NCI-H1417 (cell line): ENCODE results near the gene CPA4.
A peak's percentile ranks its signal among the peaks of the same experiment; 100 is the strongest.

Experiments used
- DNase-seq, 3 experiments: peaks; one replicate each; lab custom pipeline; 2025; lab: John Stamatoyannopoulos, UW

Gene CPA4

DNA sequence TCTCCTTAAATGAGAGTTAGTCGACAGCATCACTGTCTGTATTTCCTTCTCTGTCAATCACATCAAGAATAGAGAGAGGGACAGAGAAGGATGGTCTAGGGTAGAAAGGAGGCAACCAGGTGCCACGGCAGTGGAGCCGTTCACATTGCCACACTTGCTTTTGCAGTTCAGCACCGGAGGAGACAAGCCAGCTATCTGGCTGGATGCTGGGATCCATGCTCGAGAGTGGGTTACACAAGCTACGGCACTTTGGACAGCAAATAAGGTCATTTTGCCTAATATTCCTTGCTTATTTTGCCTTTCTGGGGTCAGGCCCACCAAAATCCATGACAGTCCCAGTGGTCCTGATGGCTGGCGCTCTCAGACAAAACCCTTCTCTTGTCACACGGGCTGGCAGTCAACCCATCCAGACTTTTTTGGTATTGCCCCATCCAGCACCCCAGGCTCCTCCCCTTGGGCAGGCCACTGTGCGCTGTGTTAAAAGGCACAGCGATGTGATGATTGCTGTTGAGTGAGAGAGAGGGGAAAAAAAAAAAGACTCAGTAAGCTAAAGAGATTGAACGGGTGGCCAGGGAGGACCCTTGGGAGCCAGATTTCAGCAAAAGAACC lies 17.9 kb upstream of the CPA4 start:
- DNase-seq, result peak; percentile 45 to 78 (median 66)

- DNase-seq, result peak; percentile 39 to 68 (median 44)
Observed at GRCh38 chr7:130275826-130276297, 17.1 kb upstream of the CPA4 start.

DNA sequence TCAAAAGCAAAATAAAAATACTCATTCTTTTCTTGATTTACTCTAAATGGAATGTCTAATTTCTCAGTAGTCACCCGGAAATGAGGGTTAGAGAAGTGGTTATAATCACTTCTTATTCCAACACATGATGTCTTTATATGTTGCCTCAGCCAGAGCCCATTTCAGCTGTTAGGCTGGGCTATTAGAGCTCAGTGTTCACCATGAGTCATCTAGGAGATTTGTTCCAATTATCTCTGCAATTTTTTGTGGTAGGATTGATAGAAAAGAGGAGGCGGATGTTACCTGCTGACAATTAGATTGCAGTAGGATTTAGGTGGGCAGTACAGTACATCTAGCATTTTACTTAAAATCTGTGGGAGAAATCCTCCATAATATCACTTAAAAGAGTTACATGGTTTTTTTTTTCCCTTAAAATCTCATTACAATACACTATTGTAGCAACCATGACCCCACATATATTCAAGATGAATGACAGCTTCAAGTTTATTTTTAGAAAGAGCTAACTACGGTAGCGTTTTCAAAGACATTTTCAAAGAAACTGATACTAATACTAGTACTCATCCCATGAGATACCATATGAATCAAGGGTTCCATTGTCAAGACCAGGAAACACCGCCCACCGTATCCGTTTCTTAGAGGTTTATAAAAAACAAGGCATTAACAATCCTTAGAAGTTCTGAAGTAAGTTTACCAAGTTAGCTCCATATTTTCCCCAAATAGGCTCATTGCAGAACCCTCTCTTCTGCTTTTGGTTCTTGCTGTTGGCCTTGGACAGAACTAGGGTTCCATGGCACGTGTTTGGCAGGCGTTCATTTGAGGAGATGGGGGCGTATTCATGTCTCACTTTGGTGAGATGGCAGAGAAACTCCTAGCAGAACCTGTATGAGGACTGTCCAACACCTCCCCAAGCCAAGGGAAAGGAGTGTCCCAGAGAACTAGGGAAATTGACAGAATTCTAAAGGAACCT lies 15.9 kb upstream of the CPA4 start:
- peak in 1 of 3 experiments; percentile 49 for DNase-seq

DNA sequence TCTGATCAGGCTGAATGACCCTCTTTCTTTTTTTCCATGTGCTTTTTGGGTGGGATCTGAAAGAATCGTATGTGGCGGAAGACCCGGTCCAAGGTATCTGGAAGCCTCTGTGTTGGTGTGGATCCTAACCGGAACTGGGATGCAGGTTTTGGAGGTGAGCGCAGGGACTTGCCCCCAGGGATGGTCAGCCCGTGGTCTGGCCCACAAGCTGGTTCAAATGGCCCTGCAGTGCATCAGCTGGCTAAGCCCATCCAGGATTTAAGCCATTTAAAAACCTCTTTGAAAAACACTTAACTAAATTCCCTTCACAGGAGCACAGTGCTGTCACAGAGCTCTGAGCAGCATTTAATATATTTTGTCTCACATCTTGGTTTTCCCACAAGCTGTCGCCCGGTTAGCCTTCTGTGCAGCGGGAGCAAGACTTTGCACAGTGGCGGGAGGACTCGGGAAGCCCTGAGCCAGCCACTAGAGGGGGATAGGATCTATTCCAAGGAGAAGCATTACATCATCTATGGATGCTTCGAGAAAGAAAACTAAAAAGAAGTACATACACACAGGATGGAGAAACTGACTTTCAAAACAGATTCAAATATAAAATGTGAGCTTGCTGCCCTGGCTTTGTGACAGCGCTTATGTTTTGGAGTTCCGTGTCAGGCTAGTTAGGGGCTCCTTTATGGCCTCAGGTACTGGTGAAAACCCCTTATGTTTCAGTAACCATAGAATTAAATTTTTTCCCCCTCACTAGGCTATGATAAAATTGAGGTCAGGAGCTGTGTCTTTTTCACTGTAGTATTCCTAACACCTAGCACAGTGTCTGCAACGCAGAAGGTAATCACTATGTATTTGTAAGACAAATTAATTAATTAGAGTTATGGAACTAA lies 15.0 kb upstream of the CPA4 start:
- peak; percentile 13 to 73 (median 64) for DNase-seq

DNA sequence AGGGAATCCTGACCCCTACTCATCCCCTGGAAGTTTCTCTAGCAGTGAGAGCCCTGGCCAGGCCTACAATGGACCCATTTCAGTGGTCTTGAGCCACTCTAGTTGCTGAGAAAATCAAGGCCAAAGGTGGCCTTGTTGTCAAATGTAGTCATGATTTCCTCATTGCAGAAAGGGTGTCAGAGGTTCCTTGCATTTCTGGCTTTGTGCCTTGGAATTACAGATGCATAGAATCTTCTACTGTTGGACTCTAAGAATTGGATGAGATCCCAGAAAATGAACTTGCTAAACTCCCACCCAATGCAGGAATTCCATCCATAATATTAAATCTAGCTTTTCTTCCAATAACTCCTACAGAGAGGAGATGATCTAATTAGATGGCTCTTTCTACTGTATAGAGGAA lies 14.1 kb upstream of the CPA4 start:
- no peak for DNase-seq

GRCh38 chr7:130279286-130279685 lies 13.7 kb upstream of the CPA4 start:
- DNase-seq, result no peak

DNA sequence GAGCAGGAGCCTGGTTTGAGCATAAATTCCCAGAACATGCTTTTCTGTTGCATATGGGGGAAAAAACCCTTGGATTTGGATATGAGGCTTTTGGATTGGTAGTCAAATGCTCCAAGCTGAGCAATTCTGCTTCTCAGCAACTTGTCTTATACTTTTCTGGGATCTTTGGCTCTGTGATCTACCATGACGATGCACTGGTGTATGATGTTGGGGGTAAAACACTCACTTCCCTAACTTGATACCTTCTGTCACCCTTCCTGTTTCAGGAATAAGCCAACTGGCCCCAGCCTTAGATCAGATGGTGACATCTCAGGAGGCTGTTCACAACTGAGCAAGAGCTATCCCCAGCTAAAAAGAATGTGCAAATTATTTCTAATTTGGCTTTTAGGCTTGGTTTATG lies 13.1 kb upstream of the CPA4 start:
- no peak for DNase-seq

DNA sequence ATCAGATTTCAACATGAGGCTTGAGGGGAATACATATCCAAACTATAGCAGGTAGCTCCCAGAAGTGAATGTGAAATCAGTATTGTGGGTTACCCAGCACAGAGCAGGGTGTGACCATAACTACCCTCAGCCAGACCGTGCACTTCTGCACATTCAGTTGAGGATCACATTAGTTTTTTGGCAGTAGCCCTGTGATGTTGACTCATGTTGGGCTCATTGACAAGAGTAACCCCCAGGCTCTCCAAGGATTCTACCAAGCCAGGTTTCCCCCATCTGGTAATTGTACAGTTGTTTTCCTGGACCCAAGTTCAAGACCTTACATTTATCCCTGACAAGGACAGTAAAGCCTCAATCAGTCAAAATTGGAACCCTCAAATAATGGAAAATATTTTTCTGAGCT lies 11.7 kb upstream of the CPA4 start:
- no peak for DNase-seq

- no peak for DNase-seq
Observed at GRCh38 chr7:130286881-130287280, 6.1 kb upstream of the CPA4 start.

DNA sequence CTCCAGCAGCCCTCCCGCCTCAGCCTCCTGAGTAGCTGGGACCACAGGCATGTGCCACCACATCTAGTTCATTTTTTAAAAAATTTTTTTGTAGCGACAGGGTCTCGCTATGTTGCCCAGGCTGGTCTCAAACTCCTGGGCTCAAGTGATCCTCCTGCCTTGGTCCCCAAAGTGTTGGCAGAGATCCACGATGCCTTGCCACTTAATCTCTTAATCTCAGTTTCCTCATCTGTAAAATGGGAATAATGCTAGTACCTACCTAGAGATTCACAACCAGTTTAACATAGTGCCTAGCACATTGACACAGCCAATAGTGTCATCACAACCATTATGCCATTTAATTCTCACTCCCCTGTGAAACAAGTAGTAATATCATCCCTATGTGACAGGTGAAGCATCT lies 4.8 kb upstream of the CPA4 start:
- DNase-seq, result no peak

DNA sequence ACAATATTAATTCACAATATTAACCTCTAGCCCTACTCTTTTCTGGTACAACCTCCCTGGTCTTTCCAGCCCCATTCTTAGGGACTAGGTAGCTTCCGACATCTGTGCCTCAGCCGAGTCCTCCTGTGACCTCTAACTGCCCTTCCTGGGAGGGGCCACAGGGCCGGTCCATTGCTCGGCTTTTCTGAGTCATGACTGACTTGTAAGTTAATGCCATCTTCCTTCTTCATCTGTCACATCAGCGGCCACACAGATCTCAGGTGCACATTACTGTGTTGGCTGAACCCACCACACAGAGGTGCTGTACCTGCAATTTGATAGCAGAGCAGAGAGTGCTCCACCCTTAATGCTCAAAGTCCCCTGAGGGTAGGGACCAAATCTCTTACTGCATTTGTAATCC lies 4.1 kb upstream of the CPA4 start:
- no peak for DNase-seq

GRCh38 chr7:130289478-130289877 lies 3.5 kb upstream of the CPA4 start:
- DNase-seq, result no peak

DNA sequence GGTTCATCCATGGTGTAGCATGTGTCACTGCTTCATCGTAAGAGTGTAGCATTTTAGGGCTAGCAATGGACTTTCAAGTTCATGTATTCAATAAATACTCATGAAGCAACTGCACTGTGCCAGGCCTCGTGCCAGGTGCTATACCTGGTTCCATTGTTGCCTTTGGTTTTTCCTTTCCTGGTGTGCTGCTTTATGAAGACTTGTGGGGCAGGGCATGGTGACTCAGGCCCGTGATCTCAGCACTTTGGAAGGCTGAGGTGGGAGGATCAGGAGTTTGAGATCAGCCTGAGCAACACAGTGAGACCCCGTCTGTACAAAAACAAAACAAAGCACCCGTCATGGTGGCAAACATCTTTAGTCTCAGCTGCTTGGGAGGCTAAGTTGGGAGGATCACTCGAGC lies 2.2 kb upstream of the CPA4 start:
- no peak for DNase-seq

- DNase-seq, result peak in 1 of 3 experiments; percentile 42
Observed at GRCh38 chr7:130293521-130293920, 560 bp downstream of the CPA4 start.

DNA sequence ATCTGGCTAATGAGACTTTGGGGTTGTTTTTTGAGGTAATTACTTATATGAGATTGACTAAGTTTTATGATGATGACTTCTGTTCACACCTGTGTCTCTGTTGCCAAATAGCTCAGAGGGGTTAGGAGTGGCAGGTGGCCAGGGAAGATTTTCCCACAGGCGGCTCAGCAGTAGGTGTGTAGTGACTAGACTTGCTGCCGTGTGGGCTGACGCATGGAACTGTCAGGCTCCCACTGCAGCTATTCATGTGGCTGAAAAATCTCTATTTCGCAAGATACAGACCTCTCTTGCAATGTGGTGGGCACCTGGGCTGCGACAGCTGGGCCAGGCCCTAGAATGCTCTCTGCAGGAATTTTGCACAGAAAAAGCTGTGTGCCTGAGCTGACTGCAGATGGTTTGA lies 1.4 kb downstream of the CPA4 start:
- DNase-seq, result no peak

DNA sequence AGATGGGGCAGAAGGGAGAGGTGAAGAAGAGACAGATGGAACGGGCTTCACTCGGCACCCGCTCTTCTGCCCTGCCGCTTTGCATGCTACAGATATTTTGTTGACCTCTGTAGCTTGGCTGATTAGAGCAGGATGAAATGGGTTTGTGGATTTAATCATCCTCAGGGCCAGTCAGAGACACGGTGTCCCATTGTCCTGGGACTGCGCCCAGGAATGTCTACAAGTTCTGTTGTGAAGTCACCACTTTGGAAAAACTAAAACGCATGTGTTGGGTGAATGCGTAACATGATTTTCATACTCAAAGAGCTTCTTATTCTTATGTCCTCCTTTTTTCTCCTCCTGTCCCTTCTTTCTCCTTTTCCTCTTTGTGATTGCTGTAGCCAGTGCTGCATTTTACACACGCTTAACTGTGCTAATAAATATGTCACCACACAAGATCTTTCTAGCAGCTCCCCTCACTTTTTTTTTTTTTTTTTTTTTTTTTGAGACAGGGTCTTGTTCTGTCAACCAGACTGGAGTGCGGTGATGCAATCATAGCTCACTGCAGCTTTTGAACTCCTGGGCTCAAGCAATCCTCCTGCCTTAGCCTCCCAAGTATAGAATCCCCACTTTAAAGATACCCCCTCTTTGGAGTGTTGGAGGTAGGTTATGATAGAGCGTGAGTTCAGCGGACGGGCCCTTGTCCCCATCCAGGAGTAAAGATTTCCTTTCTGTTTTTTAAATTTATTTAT lies 3.4 kb downstream of the CPA4 start:
- no peak for DNase-seq

DNA sequence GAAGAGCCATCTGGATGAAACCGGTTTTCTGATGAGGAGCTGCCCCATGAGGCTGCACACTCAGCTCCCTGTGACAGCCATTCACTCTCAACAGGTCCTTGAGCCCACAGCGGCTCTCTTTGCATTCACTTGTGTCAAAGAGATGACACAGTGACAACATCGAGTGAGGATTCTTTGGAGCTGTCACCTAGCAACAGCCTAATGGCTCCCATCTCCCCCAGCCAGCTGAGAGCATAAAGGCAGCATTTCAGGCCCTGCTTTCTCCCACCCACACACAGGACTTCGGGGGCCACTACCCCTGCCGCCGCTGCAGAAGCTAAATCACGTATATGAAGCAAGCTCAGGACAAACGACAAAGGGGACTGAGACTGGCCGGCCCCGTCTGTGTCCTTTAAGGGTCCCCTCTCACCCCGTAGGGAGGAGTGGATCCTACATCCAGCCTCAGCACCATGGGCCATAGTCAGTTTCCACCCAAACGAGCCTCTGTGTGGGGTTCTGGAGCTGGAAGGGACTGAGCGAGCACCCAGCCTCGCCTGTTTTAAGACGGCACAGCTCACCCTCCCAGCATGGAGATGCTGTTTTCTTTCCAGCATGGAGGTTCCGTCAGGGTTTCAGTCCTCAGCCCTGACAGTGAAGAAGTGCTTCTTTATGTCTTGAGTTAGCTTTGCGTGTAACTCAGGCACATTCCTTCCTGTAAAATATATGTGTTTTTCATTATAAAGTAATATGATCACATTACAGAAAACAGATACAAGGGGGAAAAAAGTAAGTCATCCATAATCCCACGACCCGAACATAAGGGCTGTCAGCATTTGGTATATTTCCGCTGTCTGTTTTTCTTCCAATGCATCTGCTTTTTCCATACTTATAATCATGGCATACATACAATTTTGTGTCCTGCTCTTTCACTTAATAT lies 4.9 kb downstream of the CPA4 start:
- peak; percentile 51 to 99 (median 86) for DNase-seq

- DNase-seq, result no peak
Observed at GRCh38 chr7:130298544-130299326, 5.8 kb downstream of the CPA4 start.

DNA sequence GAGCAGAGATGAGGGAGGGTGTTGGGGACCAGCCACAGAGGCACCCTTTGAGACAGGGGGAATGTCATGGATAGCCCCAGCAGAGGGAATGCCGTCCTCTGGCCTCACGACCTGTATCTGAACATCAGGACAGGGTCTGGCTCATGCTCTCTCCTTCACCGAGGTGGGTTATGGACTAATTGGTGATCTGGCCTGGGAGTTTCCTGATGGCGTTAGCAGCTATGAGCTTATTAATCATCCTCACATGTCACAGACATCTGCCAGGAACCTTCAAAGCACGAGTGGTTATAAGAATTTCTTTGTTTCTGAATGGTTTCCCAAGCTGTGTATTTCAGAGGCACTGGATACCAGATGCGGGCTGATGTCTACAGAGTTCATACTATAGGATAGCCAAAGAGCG lies 6.9 kb downstream of the CPA4 start:
- peak in 1 of 3 experiments; percentile 13 for DNase-seq
